Stomach (tissue), 4 donors: ENCODE data around the gene DCANP1.

Experiments
- CTCF ChIP-seq, 7 experiments: fragments of 450-650 bp in 4 of 7; fragments of 200-600 bp in 3 of 7; sonication (generic) in 3 of 7; IDR thresholded peaks; one replicate each; pipeline ENCODE4 v1.5.1; 2016 to 2019; ENCODE audit warnings: antibody characterized with exemption in 7 of 7, control low read depth in 2 of 7, mild to moderate bottlenecking in 1 of 7
- EP300 ChIP-seq: sonication (generic); formaldehyde crosslinking; IDR thresholded peaks from one replicate; pipeline ENCODE4 v1.6.1; 2017; ENCODE audit warnings: antibody characterized with exemption

- TF ChIP-seq CTCF (IDR thresholded peaks at IDR 0.05) (no peak), EP300 (no peak)
These were observed 39.2 kb upstream of the DCANP1 start for GRCh38 chr5:135486131-135487036.
